NCI-H748 (cell line): ENCODE measurements around the gene WIZ.
A peak's percentile ranks its signal among the peaks of the same experiment; 100 is the strongest.
"Not testable (repeated sequence)": the region's sequence is repeated elsewhere in the genome, so short reads cannot be mapped to it uniquely, and the experiment has no call there.

Experiments
- DNase-seq: peaks from one replicate; lab custom pipeline; 2025; ENCODE audit not compliant: unreplicated experiment; lab: John Stamatoyannopoulos, UW

WIZ gene

GRCh38 chr19:15449620-15450527, at the start of gene WIZ:
Gene WIZ (minus strand): TSS chr19:15449956. CDS start chr19:15448307, 1,649 bp downstream.
- DNase-seq = peak; percentile 74

- DNase-seq = no peak
Observed at GRCh38 chr19:15498910-15499309, 49.2 kb upstream of the WIZ start.

- DNase-seq = no peak
Observed at GRCh38 chr19:15498156-15498858, 48.6 kb upstream of the WIZ start.

- DNase-seq = no peak
Observed at GRCh38 chr19:15495151-15495550, 45.4 kb upstream of the WIZ start.

GRCh38 chr19:15488489-15489226, 38.9 kb upstream of the WIZ start:
- no peak for DNase-seq

GRCh38 chr19:15487038-15487437, 37.3 kb upstream of the WIZ start:
- no peak for DNase-seq

- DNase-seq = not testable (repeated sequence)
Observed at GRCh38 chr19:15485768-15486167, 36.0 kb upstream of the WIZ start.

- not testable (repeated sequence) for DNase-seq
Observed at GRCh38 chr19:15480996-15481395, 31.2 kb upstream of the WIZ start.

GRCh38 chr19:15479391-15480345, 29.9 kb upstream of the WIZ start, which contains the start of gene PGLYRP2:
Gene PGLYRP2 (minus strand): TSS chr19:15479501. CDS start chr19:15479371, 130 bp downstream.
- peak; percentile 1 for DNase-seq

GRCh38 chr19:15476325-15476724, 26.6 kb upstream of the WIZ start:
- no peak for DNase-seq

GRCh38 chr19:15475611-15476010, 25.9 kb upstream of the WIZ start:
- no peak for DNase-seq

- DNase-seq = no peak
Observed at GRCh38 chr19:15475169-15475568, 25.4 kb upstream of the WIZ start.

GRCh38 chr19:15473821-15474220, 24.1 kb upstream of the WIZ start:
- not testable (repeated sequence) for DNase-seq

- DNase-seq = no peak
Observed at GRCh38 chr19:15471639-15472101, 21.9 kb upstream of the WIZ start.

GRCh38 chr19:15469513-15470297, 19.9 kb upstream of the WIZ start:
- DNase-seq = peak; percentile 14

GRCh38 chr19:15468675-15469512, 19.1 kb upstream of the WIZ start:
- DNase-seq = no peak

GRCh38 chr19:15467734-15468214, 18.0 kb upstream of the WIZ start:
- no peak for DNase-seq
